ENCODE measurements around the gene N4BP3.

Gene N4BP3

GRCh38 chr5:178152491-178153444 is 39.4 kb downstream of the N4BP3 start:
- DNase-seq = no peak

- DNase-seq = peak; percentile 98
Observed at GRCh38 chr5:178153530-178154340, 40.4 kb downstream of the N4BP3 start, which contains the start of gene NHP2. NHP2 (minus strand) TSS chr5:178153885; CDS start chr5:178153817, 68 bp downstream.

GRCh38 chr5:178155065-178155464 is 41.7 kb downstream of the N4BP3 start:
- no peak for DNase-seq

GRCh38 chr5:178160176-178160575 is 46.8 kb downstream of the N4BP3 start:
- DNase-seq = no peak

GRCh38 chr5:178162481-178162880 is 49.1 kb downstream of the N4BP3 start:
- DNase-seq = no peak

GRCh38 chr5:178163772-178164735 is 50.7 kb downstream of the N4BP3 start:
- DNase-seq = peak; percentile 97

- DNase-seq = no peak
Observed at GRCh38 chr5:178165581-178165980, 52.2 kb downstream of the N4BP3 start.

- DNase-seq = no peak
Observed at GRCh38 chr5:178170455-178170854, 57.1 kb downstream of the N4BP3 start.

GRCh38 chr5:178174456-178174855 is 61.1 kb downstream of the N4BP3 start:
- no peak for DNase-seq
